Measurements from ENCODE around the gene FMO2.
A peak's percentile ranks its signal among the peaks of the same experiment; 100 is the strongest.

FMO2 gene

DNA sequence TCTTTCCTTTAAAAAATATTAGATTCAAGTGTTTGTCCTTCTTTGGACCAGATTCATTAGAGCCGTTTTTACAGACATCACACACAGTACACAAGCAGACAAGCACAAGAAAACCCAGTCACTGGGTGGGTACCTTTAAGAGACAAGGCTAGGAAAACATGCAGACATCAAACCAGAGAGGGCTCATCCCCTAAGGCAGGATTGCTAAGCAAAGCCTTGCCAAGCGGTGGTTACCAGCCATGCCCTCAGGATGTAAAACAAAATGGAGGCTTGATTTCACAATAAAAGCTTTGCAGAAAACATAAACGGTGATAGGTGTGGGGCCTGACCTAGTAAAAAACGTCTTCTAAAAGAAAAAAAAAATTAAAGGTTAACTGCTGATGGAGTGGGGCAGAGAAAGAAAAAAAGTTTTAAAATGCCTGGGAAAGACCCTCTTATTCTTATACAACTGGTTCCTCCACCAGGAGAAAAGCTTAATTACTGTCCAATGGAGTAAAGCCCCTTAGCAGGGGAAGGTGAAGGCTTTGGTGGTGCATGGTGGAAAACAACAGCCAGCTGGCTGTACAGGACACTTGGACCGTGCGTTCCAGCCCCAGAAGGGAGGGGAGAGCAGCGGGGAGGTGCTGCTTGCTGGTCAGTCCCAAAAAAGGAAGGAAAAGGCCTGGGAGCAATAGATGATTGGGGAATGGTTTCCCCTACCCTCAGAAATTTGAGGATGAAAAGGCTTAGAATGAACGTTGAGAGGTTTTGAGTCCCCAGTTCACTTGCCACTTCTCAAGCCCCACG, 32.8 kb downstream of the FMO2 start:
- H3K9ac ChIP-seq: no peak overlapping the region
- H4K20me1 ChIP-seq (ENCODE audit: insufficient read depth): no peaks in the 10 kb centered on the region
- H3K36me3 ChIP-seq (ENCODE audit: insufficient read depth): no peaks in the 10 kb centered on the region
- H3K4me3 ChIP-seq (IDR thresholded peaks at IDR 0.05; ENCODE audit: insufficient read depth, low read depth, low read length): no peak overlapping the region
- H3K27me3 ChIP-seq (ENCODE audit: insufficient read depth, low read depth): no peaks in the 10 kb centered on the region
- no peak overlapping the region for H3K4me2 ChIP-seq
- no peaks in the 10 kb centered on the region for H3K79me2 ChIP-seq (ENCODE audit: insufficient read depth, low read depth)
- H3K27ac ChIP-seq: no peak overlapping the region
- TF ChIP-seq, protein P1, sequence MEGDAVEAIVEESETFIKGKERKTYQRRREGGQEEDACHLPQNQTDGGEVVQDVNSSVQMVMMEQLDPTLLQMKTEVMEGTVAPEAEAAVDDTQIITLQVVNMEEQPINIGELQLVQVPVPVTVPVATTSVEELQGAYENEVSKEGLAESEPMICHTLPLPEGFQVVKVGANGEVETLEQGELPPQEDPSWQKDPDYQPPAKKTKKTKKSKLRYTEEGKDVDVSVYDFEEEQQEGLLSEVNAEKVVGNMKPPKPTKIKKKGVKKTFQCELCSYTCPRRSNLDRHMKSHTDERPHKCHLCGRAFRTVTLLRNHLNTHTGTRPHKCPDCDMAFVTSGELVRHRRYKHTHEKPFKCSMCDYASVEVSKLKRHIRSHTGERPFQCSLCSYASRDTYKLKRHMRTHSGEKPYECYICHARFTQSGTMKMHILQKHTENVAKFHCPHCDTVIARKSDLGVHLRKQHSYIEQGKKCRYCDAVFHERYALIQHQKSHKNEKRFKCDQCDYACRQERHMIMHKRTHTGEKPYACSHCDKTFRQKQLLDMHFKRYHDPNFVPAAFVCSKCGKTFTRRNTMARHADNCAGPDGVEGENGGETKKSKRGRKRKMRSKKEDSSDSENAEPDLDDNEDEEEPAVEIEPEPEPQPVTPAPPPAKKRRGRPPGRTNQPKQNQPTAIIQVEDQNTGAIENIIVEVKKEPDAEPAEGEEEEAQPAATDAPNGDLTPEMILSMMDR (conservative IDR thresholded peaks at IDR 0.05; ENCODE audit: low read depth, low read length): no peak
- H3K4me1 ChIP-seq (ENCODE audit: low read depth, poor library complexity, severe bottlenecking): peaks cover 34% of the 10 kb centered on the region
- no peak overlapping the region for H2AFZ ChIP-seq (ENCODE audit: low read depth)

DNA sequence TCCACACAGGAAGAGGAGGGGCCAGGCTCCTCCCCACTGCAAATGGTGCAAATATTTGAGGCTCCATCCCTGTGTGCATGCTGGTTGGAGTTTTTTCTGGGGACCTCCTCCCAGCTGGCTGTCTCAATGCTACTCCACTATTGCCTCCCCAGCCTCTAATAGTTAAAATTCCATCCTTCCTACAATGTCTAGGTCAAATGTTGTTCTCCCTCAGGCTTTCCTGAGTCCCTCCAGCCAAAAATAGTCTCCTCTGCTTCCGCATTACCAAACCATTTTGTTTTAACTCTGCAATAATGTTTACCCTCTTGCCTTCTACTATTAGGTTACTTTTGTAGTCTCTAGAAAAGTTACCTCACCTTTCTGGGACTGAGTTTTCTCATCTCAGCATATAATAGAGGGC, 33.6 kb downstream of the FMO2 start:
- H4K20me1 ChIP-seq (ENCODE audit: insufficient read depth): no peaks in the 10 kb centered on the region
- no peak overlapping the region for H3K9ac ChIP-seq
- H3K27me3 ChIP-seq (ENCODE audit: insufficient read depth, low read depth): no peaks in the 10 kb centered on the region
- H2AFZ ChIP-seq (ENCODE audit: low read depth): no peak overlapping the region
- TF ChIP-seq, protein P1 (conservative IDR thresholded peaks at IDR 0.05; ENCODE audit: low read depth, low read length): no peak
- no peak overlapping the region for H3K4me3 ChIP-seq (IDR thresholded peaks at IDR 0.05; ENCODE audit: insufficient read depth, low read depth, low read length)
- H3K27ac ChIP-seq: no peak overlapping the region
- H3K79me2 ChIP-seq (ENCODE audit: insufficient read depth, low read depth): no peaks in the 10 kb centered on the region
- H3K4me2 ChIP-seq: peak overlapping the region; percentile 27; the same call in 1 of the 2 replicates
- H3K36me3 ChIP-seq (ENCODE audit: insufficient read depth): no peaks in the 10 kb centered on the region
- H3K4me1 ChIP-seq (ENCODE audit: low read depth, poor library complexity, severe bottlenecking): peaks cover 34% of the 10 kb centered on the region

DNA sequence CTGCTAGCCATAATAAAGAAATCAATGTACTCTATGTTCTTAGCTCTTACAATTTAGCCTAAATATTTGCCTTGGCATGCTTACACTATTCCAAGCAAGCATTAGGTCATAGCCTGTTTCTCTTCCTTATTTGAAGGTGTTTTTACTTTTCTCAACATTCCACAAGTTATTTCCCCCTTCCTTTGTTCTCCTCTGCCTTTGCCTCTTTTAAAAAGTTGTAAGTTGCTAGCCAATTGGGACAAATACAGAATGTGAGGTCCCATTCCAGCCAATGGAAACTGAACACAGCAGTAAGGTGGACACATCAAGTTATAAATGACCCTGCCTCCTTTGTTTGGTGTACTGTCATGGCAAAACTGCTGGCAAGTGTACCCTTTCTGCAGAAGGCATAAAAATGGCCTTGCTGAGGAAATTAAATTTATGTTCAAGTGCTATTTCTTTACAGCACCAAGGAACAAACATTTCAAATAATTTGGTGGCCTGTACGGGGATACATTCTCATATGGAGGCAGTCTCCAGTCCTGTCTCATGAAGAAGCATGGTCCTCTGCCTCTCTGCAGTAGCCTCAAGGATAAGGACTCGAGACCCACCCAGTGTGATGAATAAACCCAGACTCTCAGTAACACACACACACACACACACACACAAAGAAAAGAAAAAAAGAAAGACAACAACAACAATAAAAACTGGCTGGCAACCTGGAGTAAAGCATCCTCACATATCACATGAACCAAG, 34.4 kb downstream of the FMO2 start:
- Histone ChIP-seq H3K4me2 (peak overlapping the region; percentile 27; the same call in 1 of the 2 replicates), H4K20me1 (ENCODE audit: insufficient read depth) (no peaks in the 10 kb centered on the region), H2AFZ (ENCODE audit: low read depth) (no peak overlapping the region), H3K9ac (no peak overlapping the region), H3K4me1 (ENCODE audit: low read depth, poor library complexity, severe bottlenecking) (peaks cover 34% of the 10 kb centered on the region), H3K4me3 (IDR thresholded peaks at IDR 0.05; ENCODE audit: insufficient read depth, low read depth, low read length) (no peak overlapping the region), H3K36me3 (ENCODE audit: insufficient read depth) (no peaks in the 10 kb centered on the region), H3K27me3 (ENCODE audit: insufficient read depth, low read depth) (no peaks in the 10 kb centered on the region), H3K27ac (no peak overlapping the region), H3K79me2 (ENCODE audit: insufficient read depth, low read depth) (no peaks in the 10 kb centered on the region)
- TF ChIP-seq, protein P1 (conservative IDR thresholded peaks at IDR 0.05; ENCODE audit: low read depth, low read length): no peak

DNA sequence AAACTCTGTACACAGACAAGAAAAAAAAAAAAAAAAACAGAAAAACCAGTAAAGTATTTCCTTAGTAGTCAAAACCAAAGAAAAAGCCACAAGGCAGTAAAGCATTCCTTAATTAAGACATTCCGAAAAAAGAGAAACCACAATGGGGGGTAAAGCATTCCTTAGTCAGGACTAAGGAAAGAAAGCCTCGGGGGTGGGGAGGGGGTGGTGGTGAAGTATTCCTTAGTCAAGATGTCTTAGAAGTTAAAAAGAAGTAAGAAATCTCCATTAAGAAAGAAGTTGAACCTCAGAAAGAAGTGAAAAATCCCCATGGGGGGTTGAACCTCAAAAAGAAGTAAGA, 35.0 kb downstream of the FMO2 start:
- no peaks in the 10 kb centered on the region for H4K20me1 ChIP-seq (ENCODE audit: insufficient read depth)
- TF ChIP-seq, protein P1 (conservative IDR thresholded peaks at IDR 0.05; ENCODE audit: low read depth, low read length): no peak
- H3K9ac ChIP-seq: no peak overlapping the region
- no peak overlapping the region for H3K27ac ChIP-seq
- H3K27me3 ChIP-seq (ENCODE audit: insufficient read depth, low read depth): no peaks in the 10 kb centered on the region
- H3K4me1 ChIP-seq (ENCODE audit: low read depth, poor library complexity, severe bottlenecking): peaks cover 34% of the 10 kb centered on the region
- no peak overlapping the region for H3K4me3 ChIP-seq (IDR thresholded peaks at IDR 0.05; ENCODE audit: insufficient read depth, low read depth, low read length)
- H2AFZ ChIP-seq (ENCODE audit: low read depth): no peak overlapping the region
- H3K79me2 ChIP-seq (ENCODE audit: insufficient read depth, low read depth): no peaks in the 10 kb centered on the region
- peak overlapping the region; percentile 27; the same call in 1 of the 2 replicates for H3K4me2 ChIP-seq
- H3K36me3 ChIP-seq (ENCODE audit: insufficient read depth): no peaks in the 10 kb centered on the region
